ENCODE results near the gene NCKAP1.

Gene NCKAP1

DNA sequence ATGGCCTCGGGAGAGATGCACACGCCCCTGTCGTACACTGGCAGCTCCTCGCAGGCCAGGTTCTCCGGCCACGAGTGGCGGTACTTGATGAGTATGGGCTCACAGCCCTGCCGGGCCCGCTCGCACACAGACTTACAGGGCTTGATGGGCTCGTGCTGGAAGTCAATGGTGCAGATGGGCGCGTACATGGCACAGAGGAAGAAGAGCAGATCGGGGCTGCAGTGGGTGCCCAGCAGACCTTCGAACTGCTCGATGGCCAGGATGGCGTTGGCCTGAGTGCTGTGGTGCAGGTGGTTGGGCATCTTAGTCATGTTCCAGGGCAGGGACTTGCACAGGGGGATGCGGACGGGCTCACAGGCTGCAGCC lies 172.2 kb downstream of the NCKAP1 start:
- FAIRE-seq: no peak

DNA sequence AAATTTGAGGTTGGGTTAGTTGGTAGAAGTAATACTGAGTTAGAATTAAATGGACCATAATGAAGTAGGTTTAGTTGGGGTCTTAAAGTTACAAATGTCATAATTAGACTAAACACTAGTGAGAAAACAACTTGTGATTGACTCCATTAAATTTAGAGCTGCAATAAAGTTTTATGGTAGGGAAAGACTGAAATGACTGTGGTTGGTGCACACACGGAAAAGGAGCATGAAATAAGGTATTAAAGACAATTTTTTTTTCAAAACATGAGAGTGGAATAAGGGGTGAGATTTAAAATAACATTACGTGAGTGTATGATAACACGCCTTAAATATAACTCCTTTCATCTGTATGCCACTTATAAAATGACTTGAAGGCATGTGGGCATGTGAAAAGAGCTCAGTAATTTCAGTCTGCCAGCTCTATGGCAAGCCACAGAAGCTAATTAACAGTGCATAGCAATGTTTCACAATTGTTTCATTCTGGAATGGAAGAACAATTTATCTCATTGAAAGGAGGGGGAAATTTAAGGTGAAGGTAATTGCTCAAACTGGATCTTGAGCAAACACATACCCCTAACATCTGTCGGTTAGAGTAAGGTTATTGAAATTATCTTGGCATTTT lies 173.2 kb downstream of the NCKAP1 start:
- no peak for FAIRE-seq

DNA sequence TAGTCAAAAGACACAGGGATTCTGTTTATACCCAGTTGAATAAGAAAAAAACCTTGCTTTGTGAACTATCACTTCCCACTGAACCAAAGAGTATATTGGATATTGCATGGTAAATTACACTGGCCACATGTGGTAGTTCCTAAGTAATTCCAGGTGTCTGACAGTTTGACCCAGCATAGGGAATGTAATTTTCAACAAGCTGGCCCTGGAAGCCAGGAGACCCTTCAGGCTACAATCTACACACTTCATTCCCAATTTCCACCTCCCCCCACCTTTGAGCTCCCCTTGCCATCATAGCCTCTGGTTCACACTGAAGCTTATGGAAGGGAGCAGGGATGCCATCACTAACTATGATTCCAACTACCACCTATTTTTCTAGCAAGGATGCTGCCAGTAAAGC lies 174.6 kb downstream of the NCKAP1 start:
- FAIRE-seq: no peak

DNA sequence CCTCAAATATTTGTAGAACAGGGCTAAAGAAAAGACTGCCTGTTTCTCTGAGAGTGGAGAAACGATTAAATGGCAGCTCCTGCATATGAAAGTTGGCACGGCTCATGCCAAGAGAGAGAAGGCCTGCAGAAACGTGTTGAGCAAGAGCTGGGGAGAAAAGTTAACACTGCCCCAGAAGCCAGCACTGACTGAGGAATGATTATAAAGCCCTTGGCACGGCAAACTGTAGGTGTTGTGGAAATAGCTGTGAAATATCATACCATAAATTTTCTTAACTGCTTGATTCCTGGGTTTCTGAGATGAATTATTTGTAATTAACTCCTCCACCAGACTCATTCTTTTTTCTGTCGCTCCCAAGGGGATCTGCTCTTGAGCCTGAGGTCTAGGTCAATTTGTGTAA lies 176.2 kb downstream of the NCKAP1 start:
- FAIRE-seq: no peak

DNA sequence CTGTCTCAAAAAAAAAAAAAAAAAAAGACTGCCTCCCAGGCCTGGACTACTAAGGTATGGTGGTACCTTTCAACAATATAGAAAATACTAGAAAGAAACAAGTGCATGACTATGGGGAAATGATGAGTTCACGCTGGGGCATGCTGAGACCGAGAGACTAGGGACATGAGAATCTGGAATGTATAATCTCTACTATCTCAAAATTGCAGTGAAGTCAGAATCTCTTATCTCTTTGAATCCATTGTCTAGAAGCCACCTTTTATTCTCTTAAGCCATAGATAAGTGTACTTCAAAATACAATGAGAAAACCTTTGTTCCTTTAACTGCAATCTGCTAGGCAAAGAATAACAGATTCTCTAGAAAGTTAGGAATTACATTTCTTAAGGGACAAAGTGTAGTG lies 177.4 kb downstream of the NCKAP1 start:
- FAIRE-seq: no peak

Data from TTC549 (cell line).